ENCODE data around the gene OOSP1. TPM values are rescaled to one million over a fixed set of nuclear protein-coding genes. Genes with fewer than 3 reads are reported as not detected.

OOSP1 gene
- total and polyA plus RNA-seq, 10 of the 15 experiments (the other 5 are each of a cell fraction or from before 2014, with no cell fraction given) = not detected

DNA sequence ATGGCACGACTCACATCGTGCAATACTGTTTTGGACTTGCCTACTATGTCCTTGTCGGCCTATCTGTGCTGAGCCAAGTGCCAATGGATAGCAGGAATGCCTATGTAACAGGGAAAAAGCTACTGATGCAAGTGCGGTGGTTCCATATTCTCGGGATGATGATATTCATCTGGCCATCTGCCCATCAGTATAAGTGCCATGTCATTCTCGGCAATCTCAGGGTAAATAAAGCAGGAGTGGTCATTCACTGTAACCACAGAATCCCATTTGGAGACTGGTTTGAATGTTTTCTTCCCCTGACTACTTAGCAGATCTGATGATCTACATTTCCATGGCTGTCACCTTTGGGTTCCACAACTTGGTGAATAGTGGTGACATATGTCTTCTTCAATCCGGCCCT is 39.6 kb upstream of the OOSP1 start (continued):
- TF ChIP-seq, protein P1, sequence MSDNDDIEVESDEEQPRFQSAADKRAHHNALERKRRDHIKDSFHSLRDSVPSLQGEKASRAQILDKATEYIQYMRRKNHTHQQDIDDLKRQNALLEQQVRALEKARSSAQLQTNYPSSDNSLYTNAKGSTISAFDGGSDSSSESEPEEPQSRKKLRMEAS (IDR thresholded peaks at IDR 0.05; ENCODE audit: low read depth, low read length) = no peak
- TF ChIP-seq, protein P2, sequence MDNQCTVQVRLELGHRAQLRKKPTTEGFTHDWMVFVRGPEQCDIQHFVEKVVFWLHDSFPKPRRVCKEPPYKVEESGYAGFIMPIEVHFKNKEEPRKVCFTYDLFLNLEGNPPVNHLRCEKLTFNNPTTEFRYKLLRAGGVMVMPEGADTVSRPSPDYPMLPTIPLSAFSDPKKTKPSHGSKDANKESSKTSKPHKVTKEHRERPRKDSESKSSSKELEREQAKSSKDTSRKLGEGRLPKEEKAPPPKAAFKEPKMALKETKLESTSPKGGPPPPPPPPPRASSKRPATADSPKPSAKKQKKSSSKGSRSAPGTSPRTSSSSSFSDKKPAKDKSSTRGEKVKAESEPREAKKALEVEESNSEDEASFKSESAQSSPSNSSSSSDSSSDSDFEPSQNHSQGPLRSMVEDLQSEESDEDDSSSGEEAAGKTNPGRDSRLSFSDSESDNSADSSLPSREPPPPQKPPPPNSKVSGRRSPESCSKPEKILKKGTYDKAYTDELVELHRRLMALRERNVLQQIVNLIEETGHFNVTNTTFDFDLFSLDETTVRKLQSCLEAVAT (IDR thresholded peaks at IDR 0.05) = no peak
- TF ChIP-seq, protein P3, sequence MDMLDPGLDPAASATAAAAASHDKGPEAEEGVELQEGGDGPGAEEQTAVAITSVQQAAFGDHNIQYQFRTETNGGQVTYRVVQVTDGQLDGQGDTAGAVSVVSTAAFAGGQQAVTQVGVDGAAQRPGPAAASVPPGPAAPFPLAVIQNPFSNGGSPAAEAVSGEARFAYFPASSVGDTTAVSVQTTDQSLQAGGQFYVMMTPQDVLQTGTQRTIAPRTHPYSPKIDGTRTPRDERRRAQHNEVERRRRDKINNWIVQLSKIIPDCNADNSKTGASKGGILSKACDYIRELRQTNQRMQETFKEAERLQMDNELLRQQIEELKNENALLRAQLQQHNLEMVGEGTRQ (IDR thresholded peaks at IDR 0.05; ENCODE audit: borderline replicate concordance, low read depth, low read length) = no peak
- TF ChIP-seq BACH1 (IDR thresholded peaks at IDR 0.05; ENCODE audit: borderline replicate concordance) (no peak), ATF7 (IDR thresholded peaks at IDR 0.05; ENCODE audit: low read depth) (no peak), SP1 (IDR thresholded peaks at IDR 0.05; ENCODE audit: low read depth, low read length) (no peak), TARDBP (IDR thresholded peaks at IDR 0.05; ENCODE audit: borderline replicate concordance) (no peak), EGR1 (IDR thresholded peaks at IDR 0.05; ENCODE audit: borderline replicate concordance in 1 of 2, low read depth in 2 of 2, low read length in 2 of 2) (no peak)
- TF ChIP-seq, protein P4, sequence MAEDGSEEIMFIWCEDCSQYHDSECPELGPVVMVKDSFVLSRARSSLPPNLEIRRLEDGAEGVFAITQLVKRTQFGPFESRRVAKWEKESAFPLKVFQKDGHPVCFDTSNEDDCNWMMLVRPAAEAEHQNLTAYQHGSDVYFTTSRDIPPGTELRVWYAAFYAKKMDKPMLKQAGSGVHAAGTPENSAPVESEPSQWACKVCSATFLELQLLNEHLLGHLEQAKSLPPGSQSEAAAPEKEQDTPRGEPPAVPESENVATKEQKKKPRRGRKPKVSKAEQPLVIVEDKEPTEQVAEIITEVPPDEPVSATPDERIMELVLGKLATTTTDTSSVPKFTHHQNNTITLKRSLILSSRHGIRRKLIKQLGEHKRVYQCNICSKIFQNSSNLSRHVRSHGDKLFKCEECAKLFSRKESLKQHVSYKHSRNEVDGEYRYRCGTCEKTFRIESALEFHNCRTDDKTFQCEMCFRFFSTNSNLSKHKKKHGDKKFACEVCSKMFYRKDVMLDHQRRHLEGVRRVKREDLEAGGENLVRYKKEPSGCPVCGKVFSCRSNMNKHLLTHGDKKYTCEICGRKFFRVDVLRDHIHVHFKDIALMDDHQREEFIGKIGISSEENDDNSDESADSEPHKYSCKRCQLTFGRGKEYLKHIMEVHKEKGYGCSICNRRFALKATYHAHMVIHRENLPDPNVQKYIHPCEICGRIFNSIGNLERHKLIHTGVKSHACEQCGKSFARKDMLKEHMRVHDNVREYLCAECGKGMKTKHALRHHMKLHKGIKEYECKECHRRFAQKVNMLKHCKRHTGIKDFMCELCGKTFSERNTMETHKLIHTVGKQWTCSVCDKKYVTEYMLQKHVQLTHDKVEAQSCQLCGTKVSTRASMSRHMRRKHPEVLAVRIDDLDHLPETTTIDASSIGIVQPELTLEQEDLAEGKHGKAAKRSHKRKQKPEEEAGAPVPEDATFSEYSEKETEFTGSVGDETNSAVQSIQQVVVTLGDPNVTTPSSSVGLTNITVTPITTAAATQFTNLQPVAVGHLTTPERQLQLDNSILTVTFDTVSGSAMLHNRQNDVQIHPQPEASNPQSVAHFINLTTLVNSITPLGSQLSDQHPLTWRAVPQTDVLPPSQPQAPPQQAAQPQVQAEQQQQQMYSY (CRISPR knock-in tag; IDR thresholded peaks at IDR 0.05) = no peak
- TF ChIP-seq, protein P5, sequence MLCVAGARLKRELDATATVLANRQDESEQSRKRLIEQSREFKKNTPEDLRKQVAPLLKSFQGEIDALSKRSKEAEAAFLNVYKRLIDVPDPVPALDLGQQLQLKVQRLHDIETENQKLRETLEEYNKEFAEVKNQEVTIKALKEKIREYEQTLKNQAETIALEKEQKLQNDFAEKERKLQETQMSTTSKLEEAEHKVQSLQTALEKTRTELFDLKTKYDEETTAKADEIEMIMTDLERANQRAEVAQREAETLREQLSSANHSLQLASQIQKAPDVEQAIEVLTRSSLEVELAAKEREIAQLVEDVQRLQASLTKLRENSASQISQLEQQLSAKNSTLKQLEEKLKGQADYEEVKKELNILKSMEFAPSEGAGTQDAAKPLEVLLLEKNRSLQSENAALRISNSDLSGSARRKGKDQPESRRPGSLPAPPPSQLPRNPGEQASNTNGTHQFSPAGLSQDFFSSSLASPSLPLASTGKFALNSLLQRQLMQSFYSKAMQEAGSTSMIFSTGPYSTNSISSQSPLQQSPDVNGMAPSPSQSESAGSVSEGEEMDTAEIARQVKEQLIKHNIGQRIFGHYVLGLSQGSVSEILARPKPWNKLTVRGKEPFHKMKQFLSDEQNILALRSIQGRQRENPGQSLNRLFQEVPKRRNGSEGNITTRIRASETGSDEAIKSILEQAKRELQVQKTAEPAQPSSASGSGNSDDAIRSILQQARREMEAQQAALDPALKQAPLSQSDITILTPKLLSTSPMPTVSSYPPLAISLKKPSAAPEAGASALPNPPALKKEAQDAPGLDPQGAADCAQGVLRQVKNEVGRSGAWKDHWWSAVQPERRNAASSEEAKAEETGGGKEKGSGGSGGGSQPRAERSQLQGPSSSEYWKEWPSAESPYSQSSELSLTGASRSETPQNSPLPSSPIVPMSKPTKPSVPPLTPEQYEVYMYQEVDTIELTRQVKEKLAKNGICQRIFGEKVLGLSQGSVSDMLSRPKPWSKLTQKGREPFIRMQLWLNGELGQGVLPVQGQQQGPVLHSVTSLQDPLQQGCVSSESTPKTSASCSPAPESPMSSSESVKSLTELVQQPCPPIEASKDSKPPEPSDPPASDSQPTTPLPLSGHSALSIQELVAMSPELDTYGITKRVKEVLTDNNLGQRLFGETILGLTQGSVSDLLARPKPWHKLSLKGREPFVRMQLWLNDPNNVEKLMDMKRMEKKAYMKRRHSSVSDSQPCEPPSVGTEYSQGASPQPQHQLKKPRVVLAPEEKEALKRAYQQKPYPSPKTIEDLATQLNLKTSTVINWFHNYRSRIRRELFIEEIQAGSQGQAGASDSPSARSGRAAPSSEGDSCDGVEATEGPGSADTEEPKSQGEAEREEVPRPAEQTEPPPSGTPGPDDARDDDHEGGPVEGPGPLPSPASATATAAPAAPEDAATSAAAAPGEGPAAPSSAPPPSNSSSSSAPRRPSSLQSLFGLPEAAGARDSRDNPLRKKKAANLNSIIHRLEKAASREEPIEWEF (IDR thresholded peaks at IDR 0.05; ENCODE audit: insufficient replicate concordance, low read depth, low read length) = no peak
